ENCODE results near the gene VAPB.

GRCh38 chr20:58457083-58457695 is 68.2 kb downstream of the VAPB start:
- TF ChIP-seq CTCF (IDR thresholded peaks at IDR 0.05; ENCODE audit: poor library complexity, severe bottlenecking) (no peak), MXI1 (conservative IDR thresholded peaks at IDR 0.05; ENCODE audit: poor library complexity, severe bottlenecking) (no peak), RAD21 (conservative IDR thresholded peaks at IDR 0.05) (no peak), EZH2 (IDR thresholded peaks at IDR 0.05; ENCODE audit: borderline replicate concordance, insufficient read depth, low read length, poor library complexity, severe bottlenecking) (no peak), EP300 (conservative IDR thresholded peaks at IDR 0.05; ENCODE audit: poor library complexity, severe bottlenecking) (no peak), POLR2AphosphoS5 (IDR thresholded peaks at IDR 0.05) (no peak), TAF1 (IDR thresholded peaks at IDR 0.05; ENCODE audit: low read depth) (no peak), SMC3 (conservative IDR thresholded peaks at IDR 0.05; ENCODE audit: poor library complexity) (no peak), REST (IDR thresholded peaks at IDR 0.05; ENCODE audit: borderline replicate concordance) (no peak)

All from neural cell (in vitro differentiated cells).